COLO829 (cell line): ENCODE data around the gene CATSPERE.
"Not testable (repeated sequence)": the region's sequence is repeated elsewhere in the genome, so short reads cannot be mapped to it uniquely, and the experiment has no call there.

Experiments
- DNase-seq: peaks from one replicate; pipeline ENCODE4 v3.0.0; 2012; ENCODE audit warnings: low spot score

Gene CATSPERE

DNA sequence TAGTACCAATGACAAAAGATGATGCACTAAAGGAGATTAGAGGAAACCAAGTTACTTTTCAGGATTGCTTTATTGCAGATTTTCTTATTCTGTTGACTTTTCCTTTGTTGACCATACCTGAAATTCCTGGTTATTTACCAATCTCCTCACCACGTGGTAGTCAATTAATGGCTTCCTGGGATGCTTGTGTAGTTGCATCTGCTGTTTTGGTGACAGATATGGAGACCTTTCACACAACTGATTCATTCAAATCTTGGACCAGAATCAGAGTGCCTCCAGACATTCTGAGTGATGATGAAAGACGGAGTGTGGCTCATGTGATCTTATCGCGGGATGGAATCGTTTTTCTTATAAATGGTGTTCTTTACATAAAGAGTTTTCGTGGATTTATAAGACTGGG is 91.3 kb downstream of the CATSPERE start:
- DNase-seq: peak; percentile 51

DNA sequence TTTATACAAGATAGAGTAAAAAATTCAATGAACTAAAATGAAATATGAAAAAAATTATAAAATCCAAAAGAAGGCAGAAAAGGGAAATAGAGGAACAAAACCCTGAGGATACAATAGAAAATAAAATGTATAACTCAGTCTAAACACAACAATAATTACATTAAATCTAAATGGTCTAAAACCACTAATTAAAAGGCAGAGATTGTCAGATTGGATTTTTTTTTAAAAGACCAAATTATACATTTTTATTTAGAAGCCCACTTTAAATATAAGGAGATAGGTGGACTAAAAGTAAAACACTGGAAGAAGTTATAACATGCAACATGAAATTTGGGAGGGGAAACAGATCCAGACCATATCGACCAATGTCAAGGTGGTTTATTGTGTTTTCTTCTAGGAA is 95.2 kb downstream of the CATSPERE start:
- DNase-seq: no peak

DNA sequence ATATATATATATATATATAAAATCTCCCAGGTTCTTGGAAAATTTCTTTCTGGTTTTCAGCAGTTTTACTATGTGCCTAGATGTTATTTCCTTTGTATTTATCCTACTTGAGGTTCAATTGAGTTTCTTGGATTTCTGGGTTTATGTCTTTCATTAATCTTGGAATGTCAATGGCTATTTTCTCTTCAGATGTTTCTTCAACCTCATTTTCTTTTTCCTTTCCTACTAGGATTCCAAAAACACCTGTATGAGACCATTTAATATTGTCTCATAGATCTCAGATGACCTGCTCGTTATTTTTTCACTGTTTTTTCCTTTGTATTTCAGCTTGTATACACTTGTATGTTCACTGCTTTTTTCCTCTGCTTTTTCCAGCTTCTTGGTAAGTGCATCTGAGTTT is 96.5 kb downstream of the CATSPERE start:
- DNase-seq: no peak

DNA sequence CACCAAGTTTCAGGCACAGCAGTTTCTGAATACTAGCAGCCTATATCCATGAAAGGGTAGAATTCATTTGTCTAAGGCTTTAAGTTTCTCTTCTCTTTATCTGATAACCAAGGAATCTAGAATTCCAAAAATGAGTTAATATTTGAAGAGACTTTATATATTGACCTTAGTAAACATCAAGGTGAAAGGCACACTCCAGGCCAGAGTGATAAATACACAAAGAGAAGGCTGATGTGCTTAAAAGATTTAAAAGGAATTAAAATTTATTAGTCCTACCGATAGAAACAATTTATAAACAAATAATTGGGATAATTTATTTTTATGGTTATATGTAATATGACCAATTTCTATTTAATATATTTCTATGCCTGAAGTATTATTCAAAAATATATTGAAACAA is 98.5 kb downstream of the CATSPERE start:
- no peak for DNase-seq

DNA sequence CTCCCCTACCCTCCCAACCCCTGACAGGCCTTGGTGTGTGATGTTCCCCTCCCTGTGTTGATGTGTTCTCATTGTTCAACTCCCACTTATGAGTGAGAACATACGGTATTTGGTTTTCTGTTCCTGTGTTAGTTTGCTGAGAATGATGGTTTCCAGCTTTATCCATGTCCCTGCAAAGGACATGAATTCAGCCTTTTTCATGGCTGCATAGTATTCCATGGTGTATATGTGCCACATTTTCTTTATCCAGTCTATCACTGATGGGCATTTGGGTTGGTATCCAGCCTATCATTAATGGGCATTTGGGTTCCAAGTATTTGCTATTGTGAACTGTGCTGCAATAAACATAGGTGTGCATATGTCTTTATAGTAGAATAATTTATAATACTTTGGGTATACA is 101.8 kb downstream of the CATSPERE start:
- not testable (repeated sequence) for DNase-seq

DNA sequence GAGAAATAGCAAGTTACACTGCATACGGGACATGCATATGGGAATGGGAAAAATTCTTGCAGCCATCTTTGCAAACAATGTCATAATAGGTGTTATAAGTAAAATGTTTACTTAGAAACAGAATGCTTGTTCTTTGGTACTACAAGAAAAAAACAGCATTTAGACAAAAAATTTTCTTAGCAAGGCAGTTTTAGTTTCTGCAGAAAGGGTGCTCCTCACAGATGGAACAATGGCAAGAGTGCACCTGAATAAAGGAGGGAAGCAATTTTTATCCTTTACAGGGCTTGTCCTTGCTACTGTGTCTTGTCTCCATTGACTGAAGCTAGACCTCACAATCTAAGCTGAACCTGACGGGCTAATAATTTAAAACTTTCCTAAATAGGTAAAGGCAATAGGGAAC is 112.7 kb downstream of the CATSPERE start:
- no peak for DNase-seq

DNA sequence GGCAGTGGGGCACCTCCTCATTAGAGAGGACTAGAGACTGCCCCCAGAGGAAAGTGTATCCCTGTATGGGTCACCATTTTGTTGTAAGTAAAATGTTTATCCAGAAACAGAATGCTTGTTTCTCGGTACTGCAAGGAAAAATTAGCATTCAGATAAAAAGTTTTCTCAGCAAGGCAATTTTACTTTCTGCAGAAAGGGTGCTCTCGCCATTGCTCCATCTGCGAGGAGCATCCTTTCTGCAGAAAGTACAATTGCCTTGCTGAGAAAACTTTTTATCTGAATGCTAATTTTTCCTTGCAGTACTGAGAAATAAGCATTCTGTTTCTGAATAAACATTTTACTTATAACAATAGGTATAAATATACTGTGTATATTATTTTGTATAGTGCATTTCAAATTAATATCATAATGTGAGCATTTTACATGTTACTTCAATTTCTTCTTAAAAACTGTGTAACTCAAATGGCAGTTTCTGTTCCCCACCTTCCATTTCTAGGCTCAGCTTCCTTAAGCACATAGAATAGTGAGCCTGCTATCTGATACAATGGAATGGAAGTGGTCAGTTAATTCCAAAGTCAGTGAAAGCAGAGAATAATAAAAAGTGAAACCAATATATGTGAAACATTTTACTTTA is 115.3 kb downstream of the CATSPERE start:
- DNase-seq: no peak

DNA sequence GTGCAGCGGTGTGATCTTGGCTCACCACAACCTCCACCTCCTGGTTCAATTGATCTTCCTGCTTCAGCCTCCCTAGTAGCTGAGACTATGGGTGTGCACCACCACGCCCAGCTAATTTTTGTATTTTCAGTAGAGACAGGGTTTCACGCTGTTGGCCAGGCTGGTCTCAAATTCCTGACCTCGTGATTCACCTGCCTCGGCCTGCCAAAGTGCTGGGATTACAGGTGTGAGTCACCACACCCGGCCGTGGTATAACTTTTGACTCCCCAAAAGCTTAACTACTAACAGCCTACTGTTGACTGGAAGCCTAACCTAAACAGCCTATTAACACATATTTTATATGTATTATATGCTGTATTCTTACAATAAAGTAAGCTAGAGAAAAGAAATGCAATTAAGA is 117.1 kb downstream of the CATSPERE start:
- DNase-seq: not testable (repeated sequence)

DNA sequence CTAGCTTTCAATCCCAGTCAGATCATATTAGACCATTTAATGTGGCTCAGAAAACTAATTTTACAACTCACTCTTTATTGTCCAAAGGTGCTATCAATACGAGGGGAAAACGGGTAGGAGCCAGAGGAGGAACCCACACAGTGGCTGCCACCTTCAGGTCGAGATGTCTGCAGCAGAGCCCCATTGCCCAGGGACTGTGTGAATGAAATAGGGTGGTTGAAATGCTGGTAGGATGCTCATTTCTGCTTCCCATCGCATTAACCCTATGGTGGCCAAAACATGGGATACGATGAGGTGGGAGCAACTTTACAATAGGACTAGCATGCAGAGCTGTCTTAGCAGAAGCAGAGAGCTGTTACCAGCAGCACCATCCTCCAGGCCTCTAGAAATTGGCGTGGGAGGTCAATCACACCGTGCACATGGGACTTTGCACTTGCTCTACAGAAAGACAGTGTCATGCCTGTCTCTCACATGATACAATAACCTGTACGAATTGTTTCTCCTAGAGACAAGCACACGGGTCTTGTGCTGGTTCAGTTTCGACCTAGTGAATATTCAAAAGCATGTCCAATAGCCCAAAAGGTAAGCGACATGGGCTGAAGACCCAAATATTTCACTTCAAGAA is 122.4 kb downstream of the CATSPERE start:
- no peak for DNase-seq

DNA sequence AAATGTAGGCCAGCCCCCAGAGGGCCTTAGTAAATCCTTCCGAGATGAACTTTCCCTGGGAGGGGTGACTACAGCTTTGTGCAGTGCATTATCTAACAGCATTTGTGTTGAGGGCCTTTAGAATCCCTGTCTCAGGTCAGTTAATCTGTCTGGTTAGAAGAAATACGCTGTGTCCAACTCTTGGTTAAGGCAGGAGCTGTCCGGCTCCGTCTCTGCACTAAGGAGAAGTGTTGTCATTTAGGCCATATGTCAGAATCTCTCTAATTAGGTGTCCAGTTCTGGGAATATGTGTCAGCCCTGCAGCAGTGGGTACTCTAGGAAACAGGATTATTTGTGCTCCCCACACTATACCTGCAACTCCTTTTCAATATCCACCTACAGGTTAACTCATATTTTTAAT is 124.8 kb downstream of the CATSPERE start:
- no peak for DNase-seq

DNA sequence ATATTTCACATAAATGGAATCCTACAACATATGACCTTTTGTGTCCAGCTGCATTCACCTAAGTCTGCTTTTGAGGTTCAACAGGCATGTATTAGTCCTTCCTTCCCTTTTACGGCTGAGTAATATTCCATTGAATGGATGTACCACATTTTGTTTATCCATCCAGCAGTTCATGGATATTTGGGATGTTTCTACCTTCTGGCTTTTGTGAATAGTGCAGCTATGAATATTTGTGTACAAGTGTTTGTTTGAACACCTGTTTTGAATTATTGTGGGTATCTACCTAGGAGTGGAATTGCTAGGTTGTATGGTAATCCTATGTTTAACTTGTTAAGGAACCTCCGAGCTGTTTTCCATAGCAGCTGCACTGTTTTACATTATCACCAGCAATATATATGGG is 129.6 kb downstream of the CATSPERE start:
- no peak for DNase-seq

DNA sequence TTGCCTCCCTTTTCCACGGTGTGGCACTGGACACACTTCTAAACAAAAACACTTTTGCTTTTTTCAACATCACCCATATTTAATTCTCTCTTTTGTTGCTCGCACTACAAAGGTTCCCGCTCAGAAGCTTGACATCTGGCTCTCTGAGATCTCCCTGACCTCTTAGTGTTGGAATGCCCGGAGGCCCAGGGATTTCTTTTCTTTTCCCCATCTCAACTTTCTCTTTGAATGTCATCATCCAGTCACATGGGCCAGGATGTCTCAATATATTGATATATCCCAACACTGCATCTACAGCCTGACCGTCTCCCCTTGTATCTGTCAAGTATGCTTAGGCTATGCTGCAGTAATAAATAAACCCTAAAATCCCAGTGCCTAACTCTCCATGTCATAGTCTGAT is 137.5 kb downstream of the CATSPERE start:
- no peak for DNase-seq

DNA sequence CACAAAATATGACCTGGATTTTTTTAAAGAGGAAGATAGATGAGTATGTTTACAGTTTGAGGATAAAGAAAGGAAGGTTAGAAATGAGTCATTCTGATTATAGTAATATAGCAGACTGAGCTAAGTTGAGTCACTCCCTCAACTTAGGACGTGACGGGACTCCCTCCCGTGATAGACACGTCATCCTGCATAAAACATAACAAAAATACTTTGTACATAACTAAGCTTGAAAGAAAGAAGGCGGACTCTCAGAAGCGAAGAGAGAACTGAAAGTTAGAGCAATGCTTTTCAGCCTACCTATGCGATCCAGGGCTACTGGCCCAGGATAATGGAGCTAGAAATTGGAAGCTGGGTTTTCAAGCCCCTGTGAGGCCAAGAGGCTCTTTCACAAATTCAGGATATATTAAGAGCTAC is 138.9 kb downstream of the CATSPERE start:
- peak; percentile 96 for DNase-seq

DNA sequence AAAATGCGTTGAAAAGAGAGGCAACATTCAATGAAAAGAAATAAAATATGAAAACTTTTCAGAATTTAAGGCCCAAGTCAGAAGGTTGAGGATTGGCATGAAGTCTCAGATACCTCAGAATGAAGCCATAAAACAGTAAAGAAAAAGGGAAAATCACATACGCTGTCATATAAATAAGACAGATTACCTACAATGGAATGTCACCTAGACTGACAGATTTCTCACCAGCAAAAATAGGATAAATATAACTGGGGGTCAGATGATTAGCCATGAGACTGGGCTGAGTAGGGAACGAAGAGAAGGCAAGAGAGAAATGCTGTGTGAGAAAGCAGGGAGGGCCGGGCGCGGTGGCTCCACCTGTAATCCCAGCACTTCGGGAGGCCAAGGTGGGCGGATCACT is 140.3 kb downstream of the CATSPERE start:
- DNase-seq: no peak

DNA sequence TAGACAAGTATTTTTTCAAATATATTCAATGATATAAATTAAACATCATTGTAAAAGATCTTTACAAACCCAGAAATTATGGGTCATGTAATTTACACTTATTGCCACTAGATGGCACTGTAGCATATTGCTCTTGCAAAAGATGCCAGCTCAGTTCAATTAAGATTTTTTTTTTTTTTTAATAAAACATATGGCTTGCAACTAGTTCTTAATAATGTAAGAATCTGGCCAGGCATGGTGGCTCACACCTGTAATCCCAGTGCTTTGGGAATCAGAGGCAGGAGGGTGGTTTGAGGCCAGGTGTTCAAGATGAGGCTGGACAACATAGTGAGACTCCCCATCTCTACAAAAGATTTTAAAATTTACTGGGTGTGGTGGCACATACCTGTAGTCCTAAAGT is 142.4 kb downstream of the CATSPERE start:
- peak; percentile 44 for DNase-seq

DNA sequence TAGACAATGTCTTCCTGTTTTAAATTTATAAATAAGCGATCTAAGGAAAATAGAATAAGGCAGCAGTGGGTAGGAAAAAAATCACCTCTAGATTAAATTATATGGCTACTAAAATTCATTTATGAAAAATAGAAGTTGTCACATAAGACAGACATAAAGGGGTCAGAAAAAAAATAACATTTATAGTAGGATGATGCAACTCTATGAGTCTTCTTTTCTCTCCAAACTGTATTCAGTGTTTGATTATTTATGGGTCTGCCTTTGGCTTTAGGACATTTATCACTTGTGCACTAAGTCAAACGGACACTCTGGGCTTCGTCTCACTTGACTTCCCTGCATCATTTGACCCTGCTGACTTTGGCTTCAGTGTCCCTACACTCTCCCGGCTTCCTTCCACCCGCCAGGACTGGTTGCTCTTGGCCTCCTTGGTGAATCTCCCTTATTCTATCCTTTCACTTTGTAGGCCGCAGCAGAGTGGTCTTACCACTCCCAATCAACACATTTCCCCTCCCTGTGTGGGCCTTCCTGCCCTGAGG is 144.8 kb downstream of the CATSPERE start:
- no peak for DNase-seq

DNA sequence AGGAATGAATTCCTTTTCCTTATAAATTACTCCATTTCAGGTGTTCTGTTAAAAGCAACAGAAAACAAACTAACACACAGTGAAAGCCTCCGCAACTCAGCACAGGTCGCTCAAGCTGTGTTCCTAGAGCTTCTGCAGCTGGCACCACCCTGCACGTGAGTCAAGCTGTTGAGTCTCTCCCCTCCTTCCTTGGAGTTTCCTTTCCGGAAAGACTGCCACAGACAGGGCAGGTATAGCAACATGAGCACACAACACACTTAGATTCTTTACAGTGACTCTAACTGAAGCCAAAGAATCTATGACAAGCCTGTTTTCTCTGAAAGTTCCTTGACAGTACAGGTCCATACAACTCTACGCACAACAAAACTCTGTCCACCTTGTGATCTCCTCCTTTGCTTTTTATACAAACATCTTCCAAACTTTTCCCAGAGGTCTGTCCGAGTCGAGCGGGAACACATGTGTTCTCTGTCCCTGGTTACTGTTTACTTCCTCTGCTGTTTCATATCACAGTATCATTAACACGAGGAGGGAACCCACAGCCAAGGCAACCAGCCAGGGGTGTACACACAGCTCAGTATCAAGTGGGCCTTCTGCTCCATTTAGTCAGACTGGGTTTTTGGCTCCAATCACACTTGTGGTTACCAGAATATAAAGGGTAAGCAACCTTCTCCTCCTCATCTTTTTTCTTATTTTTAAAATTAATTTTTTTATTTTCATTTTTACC is 153.2 kb downstream of the CATSPERE start:
- no peak for DNase-seq

DNA sequence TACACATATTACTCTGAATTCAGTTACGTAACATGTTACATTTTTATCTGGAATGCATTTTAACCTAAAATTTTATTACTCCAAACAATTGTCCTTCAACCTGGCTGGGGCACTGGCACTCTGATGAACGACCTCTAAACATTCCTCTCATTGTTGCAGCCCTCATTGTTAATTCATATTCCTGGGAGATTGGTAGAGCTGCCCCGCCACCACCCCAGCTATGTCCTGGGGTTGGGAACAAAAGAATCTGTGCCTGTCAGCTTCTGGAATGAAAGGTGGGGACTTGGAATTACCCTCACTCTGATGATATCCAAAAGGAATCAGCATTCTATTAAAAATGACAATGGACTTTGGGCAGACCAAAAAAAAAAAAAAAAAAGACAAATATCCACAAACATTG is 153.8 kb downstream of the CATSPERE start:
- no peak for DNase-seq

DNA sequence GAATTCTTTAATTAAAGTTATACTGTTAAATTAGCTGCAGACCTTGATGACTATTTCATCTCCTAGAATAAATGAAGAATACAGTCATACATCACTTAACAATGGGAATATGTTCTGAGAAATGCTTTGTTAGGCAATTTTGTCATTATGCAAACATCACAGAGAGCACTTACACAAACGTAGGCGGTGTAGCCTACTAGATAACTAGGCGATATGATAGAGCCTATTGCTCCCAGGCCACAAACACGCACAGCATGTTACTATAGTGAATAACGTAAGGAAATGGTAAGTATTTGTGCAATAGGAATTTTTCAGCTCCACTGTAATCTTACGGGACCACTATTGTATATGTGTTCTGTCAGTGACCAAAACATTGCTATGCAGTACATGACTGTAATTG is 154.2 kb downstream of the CATSPERE start:
- DNase-seq: no peak

DNA sequence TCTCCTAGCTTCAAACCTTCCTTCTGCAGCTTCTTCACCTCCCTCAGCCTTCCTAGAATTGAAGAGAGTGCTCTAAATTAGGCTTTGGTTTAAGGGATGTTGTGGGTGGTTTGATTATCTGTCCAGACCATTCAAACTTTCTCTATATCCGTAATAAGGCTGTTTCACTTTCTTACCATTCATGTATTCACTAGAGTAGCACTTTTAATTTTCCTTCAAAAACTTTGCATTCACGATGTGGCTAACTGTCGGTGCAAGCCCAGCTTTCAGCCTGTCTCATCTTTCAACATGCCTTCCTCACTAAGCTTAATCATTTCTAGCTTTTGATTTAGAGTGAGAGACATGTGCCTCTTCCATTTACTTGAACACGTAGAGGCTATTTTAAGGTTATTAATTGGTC is 165.6 kb downstream of the CATSPERE start:
- no peak for DNase-seq

DNA sequence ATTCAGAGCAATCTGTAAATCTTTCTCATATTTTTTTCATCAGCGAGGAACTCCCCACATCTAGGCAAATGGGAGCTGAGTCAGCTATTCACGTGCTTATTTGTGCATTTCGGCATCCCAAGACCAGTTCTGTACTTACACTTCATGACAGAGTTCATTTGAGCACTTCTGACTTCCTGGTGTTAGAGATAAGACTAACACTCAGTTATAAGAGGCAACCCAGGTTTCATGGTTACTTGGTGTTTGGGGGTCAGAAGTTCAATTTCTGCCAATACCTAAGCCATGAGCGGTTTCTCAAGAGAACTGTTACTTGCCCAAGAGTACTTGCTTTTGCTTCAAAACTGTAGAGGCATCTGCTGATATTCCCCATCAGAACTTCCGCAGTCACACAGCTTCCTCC is 167.7 kb downstream of the CATSPERE start:
- no peak for DNase-seq

DNA sequence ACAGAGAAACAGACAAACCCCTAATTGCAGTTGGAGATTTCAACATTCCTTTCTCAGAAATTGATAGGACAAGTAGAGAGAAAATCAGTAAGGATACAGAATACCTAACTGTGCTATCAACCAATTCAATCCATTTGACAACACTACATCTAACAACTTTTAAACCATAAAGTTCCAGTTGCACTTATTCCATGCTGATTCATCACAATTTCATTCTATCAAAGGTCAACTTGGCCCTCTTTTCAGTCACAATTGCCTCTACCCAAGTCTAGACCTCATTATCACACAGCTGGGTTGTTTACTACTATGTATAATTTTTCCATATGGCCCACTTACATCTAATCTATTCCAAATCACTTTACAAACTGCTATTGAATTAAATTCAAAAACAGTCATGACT is 172.1 kb downstream of the CATSPERE start:
- no peak for DNase-seq

DNA sequence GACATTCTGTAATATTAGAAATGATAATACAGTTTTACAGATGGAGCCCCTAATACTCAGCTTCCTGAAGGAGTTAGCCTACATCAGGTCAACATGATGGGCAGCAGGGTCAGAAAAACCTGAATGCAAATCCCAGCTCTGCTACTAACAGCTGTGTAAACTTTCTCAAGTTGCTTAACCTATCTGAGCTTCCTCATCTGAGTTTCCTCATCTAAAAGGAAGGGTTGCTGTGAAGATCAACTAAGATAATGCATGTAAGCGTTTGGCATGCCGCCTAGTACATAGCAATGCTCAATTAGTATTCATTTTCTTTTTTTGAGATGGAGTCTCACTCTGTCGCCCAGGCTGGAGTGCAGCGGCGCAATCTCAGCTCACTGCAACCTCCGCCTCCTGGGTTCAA is 173.5 kb downstream of the CATSPERE start:
- no peak for DNase-seq
